Activated CD4-positive, alpha-beta T cell treated with anti-CD3 and anti-CD28 coated beads for 1 hour (primary cell): Measurements from ENCODE around the gene RABAC1.
"Not testable (repeated sequence)": the region's sequence is repeated elsewhere in the genome, so short reads cannot be mapped to it uniquely, and the experiment has no call there.

Experiments
- DNase-seq: peaks from one replicate; pipeline ENCODE4 v3.0.0-alpha.2; 2020

RABAC1 gene

DNA sequence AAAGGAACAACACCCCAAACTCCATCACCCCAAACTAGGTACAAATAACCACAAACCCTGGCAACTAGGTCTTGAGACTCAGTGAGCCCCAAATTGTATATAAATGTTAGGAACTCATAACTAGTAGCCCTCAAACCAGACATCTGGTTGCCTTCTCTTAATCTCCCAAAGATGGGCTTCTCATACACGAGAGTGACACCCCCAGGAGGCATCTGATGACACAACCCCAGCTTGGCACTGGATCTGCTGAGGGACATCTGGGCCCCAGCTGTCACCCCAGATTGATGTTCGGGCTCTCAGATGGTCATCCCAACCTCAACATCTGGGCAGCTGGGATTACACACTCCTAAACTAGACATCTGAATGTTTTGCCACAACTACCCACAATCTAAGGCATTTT is 14.8 kb downstream of the RABAC1 start:
- DNase-seq = no peak

DNA sequence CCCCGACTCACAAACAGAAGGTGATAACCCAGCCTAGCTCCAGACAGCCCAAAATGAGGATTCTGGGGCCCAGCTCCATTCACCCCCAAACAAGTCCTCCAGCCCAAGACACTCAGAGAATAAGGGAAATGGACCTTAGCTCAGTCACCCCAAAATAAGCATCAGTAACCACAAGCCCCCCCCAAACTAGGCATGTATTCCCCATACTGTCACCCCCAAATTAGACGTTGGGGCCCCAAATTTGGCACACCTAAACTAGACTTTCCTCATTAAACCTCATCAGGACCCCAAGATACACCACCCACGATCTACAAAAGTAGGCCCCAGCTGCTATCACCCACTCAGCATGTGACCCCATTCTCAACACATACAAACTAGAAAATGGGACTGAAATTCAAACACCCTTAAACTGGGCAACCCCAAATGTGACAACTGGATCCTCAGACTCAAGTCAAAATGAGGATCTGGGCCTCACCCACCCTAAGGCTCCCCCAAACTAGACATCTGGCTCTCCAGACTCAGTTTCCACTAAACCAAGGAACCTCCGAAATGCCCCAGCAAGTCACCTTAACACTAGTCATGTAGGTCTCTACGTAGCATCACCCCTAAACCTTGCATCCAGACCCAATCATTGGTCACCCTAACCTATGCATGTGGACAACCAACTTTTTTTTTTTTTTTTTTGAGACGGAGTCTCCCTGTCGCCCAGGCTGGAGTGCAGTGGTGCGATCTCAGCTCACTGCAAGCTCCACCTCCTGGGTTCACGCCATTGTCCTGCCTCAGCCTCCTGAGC is 17.5 kb downstream of the RABAC1 start:
- DNase-seq = no peak

DNA sequence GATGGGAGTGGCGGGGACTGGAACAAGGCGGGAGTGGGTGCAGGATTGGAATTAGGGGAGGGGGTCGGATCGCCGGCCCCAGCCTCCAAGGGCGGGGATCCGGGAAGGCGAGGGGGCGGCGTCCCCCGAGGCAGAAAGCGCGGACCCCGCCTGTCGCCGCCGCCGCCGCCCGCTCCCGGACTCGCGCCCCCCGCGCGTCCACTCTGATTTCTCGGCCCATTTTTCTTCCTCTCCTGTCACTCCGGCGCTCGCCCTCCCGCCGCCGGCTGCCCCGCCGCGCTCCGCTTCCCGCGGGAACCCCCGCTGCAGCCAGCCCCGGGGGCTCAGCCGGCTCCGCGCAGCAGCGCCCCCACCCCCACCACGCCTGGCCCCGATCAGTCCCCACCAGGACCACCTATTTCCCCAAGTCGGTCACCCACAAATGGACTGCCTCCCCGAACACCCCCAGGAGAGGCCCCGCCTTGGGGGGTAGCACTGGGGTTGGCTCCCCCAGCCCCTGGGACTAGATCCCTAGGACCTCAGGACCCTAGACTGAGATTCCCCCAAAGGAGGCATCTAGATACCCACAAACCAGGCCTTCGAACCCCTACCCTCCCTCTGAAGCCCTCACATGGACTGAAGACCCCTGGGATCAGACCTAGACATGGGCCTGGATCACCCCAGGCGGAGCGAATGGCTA is 18.3 kb downstream of the RABAC1 start:
- no peak for DNase-seq

DNA sequence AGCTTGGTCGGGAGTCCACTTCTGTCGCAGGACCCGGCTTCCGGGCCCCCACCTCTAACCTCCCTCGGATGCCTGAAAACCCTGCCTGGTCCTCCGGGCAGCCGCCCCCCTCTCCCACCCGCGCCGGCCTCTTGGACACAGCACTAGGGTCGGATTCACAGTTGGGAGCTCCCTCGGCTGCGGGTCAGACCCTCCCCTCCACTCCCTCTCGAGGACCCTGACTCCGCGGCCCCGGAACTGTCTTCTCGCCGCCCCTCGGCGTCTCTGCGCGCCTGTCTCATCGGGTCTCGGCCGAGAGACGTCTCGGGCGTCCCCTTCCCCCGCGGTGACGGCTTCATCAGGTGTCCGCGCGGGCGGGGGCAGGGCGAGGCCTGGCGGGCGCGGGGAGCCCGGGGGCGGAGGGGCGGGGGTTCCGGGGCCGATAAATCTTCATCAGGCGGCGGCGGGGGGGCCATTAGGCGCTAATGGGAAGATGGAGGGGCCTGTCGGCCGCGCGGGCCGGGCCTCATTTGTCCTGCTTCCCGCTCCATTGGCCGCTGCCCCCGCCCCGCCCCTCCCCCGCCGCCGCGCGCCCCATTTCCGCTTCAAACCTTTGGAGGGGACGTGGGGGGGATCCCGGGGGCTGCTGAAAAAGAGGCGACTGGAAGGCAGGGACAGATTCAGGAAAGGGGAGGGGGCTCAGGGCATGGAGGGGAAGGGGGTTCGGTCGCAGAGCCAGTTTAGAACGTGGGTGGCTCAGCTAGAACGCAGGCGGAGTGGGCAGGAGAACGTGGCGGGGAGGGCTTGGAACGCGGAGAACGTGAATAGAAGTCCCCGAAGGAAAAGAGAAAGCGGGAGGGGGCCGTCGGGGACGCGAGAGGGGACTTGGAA is 19.0 kb downstream of the RABAC1 start:
- peak; percentile 23 for DNase-seq

DNA sequence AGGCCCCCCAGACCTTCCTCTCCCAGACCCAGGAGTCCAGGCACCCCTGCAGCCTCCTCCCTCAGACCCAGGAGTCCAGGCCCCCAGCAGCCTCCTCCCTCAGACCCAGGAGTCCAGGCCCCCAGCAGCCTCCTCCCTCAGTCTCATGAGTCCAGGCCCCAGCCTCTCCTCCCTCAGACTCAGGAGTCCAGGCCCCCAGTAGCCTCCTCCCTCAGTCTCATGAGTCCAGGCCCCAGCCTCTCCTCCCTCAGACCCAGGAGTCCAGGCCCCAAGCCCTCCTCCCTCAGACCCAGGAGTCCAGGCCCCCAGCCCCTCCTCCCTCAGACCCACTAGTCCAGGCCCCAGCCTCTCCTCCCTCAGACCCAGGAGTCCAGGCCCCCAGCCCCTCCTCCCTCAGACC is 19.9 kb downstream of the RABAC1 start:
- not testable (repeated sequence) for DNase-seq

DNA sequence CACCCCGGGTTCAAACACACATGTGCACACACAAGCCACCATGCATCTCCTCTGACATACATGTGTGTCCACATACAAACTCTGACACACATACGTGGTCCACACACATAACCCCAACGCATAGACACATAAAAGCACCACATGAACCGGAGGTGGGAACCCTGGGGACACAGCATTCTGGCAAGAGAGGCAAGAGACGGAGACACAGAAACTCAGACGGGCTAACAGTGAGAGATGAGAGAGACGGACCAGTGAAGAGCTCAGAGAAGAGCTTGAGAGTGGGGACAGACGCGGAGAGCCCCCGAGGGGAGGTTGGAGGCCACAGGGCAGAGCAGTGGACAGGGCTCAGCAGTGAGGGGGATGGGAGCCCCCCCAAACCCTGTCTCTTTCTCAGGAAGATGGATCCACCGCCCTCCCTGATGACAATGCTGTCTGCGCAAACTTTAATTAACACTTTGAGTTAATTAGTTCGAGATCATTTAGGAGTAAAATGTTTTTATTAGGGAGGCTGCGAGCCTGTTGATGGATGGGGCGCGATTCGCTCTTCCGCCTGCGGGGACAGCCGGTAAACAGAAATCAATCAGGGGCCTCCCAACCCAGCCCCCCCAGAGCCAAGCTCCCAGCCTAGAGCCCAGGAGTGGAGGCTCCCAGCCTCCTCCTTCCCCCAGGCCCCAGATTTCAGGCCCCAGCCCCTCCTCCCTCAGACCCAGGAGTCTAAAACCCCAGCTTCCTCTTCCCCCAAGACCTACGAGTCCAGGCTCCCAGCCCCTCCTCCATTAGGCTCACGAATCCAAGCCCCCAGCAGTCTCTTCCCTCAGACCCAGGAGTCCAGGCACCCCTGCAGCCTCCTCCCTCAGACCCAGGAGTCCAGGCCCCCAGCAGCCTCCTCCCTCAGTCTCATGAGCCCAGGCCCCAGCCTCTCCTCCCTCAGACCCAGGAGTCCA is 21.3 kb downstream of the RABAC1 start:
- DNase-seq = no peak

DNA sequence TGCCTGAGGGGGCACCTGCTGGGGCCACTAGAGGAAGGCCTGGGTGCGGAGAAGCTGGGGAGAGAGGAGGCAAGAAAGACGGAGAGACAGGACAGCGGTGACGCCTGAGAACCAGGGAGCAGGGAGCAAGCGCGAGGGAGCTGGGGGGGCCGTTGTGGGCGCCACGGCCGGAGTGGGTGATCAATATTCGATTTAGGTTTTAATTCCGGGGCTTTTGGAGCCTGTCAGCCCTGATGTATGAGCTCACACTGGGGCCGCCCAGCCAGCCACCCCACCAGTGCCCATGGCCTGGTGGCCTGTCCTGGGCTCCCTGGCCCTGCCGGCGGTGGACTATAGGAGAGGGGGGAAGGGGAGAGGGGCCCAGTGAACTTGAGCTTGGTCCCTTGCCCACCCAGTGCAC is 22.2 kb downstream of the RABAC1 start:
- DNase-seq = no peak

DNA sequence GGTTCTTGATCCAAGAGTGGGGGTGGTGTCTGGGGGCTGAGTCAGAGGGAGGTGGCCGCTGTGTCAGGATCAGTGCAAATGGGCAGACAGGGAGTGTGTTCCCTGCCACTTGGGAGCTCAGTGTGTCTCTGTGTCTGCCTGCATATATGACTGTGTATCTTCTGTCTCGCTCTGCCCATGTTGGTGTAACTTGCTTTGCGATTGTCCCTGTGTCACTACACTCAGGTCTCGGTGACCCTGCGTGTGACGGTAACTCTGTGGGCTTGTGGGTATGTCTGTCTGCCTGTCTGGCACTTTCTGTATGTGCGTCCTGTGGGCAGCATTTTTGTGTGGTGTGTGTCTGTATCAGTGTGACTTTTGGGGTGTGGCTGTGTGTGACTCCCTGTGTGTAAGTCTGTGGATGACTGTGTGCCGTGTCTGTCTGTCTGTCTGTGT is 22.7 kb downstream of the RABAC1 start:
- no peak for DNase-seq

DNA sequence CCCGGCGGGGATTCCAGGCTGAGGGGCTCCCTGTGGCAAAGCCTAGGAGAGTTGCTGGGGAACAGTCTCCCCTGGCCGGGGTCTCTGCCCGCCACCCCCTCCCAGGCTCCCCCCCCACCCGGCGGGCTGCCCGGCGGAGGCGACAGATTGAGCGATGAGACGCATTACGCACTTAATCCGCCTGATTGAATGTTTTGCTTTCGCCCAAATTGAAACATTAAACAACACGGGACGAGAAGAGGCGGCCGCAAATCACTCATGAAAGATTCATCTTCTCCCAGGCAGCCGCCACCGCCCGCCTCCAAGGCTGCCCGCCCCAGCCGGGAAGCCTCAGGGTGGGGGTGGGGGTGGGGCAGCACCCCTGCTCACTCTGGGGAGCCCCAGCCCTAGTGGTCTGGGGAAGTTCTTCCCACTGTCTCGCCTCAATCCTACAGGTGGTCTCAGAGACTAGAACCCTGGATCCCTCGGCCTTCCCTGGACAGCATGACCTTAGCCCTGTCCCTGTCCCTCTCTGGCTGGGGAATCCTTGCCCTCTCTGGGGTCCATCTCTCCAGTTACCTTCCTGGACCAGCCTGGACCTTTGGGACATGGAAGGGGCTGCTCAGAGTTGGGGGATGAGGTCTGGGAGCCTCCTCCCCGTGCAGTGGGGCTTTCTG is 23.2 kb downstream of the RABAC1 start:
- DNase-seq = no peak

DNA sequence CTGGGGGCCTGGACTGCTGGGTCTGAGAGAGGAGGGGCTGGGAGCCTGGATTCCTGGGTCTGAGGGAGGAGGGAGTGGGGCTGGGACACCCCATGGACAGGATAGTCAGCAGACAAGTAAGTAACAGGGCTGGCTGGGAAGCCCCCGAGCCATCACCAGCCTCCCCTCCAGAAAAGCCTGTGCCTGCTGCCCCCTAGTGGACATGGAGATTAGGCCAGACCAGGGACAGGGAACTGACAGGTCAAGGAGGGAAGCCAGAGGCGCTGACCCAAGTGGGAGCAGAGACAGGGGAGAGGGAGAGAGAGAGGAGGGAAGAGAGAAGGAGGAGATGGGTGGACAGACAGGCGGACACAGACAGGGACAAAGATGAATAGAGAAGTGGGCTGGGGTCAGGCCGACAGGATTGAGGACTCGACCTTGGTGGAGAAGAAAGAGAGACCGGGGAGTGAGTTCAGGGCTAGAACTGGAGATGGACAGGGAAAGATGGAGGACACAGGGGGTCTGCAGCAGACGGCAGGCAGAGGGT is 24.2 kb downstream of the RABAC1 start:
- DNase-seq = peak; percentile 60

DNA sequence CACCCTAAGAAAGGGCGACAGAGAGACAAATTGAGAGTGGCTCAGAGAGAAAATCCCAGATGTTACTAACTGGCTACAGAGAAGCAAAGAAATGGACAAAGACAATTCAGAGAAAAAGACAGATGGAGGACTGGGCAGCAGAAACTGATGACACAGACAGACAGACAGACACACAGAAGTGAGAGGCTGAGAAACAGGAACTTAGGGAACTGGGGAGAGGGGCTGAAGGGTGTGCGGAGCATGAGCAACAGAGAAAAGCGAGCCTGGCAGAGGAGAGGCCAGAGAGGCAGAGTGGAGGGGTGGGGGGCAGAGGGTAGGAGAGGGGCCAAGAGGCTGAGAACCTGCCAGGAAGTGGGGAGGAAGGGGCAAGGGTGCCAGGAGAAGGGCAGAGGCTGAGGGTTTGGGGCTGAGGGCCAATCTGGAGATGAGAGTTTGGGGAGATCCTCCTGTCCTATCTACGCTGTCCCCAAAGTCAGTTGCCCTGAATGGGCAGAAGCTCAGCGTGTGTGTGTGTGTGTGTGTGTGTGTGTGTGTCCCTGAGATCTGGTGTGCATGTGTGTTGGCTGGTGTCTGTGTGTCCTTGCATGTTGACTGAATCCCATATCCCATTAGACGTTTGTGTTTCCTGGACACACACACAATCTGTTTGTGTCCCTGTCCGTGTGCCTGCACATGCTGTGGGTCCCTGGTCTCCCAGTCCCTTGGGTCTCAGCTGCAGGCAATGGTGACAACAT is 25.3 kb downstream of the RABAC1 start:
- no peak for DNase-seq

DNA sequence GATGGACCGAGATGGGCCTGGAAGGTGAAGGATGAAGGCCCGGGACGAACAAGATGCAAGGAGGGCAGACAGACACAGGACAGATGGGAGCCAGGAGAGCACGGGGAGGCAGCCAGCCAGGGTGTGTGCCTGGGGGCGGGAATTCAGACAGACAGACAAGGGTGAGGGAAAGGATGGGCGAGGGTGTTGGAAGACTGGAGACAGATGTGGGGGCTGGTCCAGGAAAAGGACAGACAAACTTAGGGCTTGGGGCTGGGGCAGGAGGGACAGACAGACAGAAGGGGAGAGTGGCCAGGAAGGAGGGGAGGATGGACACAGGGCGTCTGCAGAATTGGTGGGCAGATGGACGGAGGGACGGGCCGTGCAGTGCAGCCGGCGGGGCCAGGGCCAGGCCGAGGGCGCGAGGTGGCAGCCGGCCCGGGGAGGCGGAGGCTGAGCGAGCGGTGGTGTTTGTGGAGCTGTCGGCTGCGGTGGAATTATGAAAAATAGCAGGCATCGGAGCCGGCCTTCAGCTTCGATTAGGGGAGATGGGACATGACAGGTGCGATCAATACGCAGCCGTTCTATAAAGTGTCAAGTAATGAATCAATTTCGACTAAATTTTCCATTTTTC is 26.3 kb downstream of the RABAC1 start:
- no peak for DNase-seq

DNA sequence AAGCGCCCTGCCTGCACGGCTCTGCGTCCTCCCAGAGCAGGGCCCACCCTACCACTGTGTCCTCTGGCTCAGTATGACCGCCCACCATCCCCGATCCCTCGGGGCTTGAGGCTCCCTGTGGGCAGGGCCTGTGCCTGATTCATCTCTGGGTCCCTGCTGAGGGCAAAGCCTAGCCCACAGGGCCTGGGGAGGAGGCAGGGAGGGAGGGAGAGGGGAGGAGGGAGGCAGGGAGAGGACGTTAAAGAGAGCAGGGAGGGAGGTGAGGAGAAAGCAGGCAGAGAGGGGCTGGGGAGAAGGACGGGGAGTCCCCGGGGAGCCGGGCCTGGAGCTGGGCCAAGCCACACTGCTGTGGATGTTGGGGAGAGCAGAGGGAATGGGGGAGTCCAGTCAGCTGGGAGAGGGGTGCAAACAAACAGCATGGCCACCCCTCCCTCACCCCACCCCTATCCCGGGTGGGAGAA is 26.8 kb downstream of the RABAC1 start:
- DNase-seq = no peak

DNA sequence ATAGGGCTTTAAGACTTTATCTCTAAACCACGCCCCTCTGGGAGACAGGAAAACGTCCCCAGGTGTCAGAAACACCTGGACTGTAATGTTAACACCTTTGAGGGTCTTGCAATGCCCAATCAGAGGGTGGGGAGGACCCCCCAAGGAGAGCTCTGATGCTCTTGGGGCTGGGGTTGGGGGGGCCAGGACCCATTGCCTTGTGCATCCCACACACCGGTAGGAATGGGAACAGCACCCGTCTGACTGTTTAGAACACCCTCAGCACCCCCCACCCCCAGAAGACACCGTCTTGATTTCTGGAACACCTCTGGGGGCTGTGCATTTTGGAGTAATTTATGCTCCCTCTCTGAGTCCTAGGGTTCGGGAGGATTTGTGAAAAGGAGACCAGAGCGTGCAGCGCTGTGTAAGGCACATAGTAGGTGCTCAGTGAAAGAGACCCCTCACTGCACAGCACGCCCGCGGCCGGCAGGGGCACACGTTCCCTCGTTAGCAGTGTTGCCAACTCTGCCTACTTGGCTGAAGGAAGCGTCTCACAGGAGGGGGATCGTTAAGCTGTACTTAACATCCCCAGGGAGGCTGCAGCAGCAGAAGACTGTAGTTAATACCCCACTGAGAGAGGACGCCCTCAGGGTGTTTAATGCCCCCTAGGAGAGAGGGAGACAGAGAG is 28.1 kb downstream of the RABAC1 start:
- no peak for DNase-seq

DNA sequence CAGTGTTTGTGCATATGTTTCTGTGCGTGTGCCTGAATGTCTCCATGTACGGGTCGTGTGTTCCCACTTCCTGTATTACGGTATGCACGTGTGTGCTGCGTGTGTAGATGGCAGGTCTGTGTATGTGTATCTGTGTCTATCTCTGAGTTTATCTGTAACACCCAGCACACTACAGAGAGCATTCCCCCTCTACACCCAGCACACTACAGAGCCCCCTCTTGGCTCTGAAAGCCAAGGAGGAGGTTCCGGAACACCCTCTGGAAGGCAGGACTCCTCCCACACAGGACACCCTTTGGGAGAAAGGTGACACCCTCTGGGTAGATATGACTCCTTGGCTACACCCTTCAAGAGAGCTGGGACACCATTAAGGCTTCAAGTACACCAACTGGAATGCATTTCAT is 28.8 kb downstream of the RABAC1 start:
- DNase-seq = no peak

DNA sequence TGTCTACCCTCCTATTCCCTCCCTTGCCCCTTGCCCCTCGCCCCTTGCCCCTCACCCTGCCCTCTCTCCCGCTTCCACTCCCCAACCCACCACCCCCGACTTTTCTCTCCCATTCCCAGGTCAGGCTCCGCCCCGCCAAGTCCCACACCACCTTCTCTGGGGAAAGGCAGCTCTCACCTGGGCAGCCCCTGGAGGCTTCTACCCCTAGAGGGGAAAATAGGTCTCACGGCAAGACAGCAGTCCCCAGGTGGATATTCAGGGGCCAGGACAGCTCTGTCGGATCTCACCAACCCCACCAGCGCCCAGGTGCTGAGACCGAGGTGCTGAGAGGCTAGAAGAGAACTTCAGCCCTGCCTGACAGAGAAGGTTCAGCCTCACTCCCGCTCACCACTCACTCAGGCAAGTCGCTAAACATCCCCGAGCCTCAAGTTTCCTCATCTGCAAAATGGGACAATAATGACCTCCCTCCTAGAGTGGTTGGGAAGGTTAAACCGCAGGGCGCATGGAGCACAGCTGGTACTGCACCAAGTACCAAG is 29.5 kb downstream of the RABAC1 start:
- DNase-seq = no peak

DNA sequence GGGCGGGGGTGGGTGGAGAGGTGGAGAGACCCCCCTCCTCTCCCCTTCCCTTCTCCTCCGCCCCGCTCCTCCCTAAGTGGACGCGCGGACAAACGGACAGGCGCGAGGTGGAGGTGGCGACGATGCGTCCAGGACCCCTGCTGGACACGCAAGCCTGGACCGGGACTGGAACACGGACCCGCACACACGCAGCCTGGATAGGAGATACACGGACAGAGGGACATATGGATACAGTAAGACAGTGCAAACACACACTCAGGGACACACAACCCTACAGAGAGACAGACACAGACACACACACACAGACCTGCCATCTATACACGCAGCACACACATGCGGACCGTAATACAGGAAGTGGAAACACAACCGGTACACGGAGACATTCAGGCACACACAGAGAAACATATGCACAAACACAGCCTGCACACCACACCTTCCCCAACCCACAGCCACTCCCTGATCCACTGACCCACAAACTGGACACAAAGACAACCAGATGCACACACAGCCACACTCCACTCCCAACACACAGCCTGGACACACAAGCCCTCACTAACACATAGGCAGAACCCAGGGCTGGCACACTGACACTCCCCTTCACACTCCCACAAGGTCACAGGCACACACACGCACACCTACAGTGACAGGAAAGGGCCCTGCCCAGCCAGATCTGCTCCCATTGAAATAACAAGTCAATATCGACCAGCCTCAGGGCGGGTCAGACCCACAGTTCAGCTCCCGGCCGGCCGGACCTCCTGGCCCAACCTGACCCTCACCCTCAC is 30.2 kb downstream of the RABAC1 start:
- DNase-seq = no peak

DNA sequence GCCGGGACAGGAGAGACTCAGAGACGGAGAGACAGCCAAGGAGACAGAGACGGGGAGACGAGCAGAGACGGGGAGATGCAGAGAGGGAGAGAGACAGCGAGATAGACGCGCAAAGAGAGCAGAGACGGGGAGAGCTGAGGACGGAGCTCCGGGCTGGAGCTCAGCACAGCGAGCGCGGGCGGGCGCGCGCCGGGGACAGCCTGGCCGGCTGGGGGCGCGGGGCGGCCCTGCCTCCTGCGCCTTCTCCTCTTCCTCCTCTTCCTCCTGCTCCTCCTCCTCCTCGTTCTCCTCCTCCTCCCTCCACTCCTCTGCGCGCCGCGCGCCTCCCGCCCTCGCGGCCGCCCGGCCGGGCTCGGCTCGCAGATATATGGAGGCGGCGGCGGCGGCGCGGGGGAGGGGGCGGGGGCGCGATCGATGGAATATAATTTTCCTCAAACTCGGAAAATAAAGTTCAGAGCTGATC is 30.9 kb downstream of the RABAC1 start, which contains the start of gene ERFL:
TSS of gene ERFL (minus strand) at position 229 of the 463 bp plus-strand sequence. CDS start 15,530 bp downstream, outside the sequence.
- DNase-seq = no peak
